ENCODE measurements around the gene NDUFA8.

DNA sequence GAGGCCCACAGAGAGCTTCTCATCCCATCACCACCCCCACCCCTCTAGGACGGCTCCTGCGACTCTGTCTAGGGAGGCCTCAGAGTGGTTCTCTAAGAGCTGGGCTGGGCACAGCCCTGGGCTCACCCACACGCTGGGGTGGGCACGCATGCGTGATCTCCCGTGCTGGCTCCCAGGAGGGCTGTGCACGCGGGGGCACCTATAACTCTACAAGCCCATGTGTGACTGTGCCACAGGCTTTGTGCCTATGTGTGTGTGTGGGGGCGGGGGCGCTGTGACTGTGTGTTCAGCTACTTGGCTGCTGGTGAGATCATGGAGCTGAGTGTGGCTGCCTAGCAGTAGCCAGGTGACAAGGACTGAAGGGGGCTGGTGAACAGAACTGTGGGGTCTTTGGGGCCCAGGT, 32.2 kb downstream of the NDUFA8 start:
- TF ChIP-seq, protein P1, sequence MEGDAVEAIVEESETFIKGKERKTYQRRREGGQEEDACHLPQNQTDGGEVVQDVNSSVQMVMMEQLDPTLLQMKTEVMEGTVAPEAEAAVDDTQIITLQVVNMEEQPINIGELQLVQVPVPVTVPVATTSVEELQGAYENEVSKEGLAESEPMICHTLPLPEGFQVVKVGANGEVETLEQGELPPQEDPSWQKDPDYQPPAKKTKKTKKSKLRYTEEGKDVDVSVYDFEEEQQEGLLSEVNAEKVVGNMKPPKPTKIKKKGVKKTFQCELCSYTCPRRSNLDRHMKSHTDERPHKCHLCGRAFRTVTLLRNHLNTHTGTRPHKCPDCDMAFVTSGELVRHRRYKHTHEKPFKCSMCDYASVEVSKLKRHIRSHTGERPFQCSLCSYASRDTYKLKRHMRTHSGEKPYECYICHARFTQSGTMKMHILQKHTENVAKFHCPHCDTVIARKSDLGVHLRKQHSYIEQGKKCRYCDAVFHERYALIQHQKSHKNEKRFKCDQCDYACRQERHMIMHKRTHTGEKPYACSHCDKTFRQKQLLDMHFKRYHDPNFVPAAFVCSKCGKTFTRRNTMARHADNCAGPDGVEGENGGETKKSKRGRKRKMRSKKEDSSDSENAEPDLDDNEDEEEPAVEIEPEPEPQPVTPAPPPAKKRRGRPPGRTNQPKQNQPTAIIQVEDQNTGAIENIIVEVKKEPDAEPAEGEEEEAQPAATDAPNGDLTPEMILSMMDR (IDR thresholded peaks at IDR 0.05; ENCODE audit: low read length), result no peak
- no peak for TF ChIP-seq EZH2 (IDR thresholded peaks at IDR 0.05; ENCODE audit: borderline replicate concordance, low read length)
